NCI-H774 (cell line): ENCODE measurements around the gene ITGA2.

Source experiments
- DNase-seq: peaks from one replicate; lab custom pipeline; 2025; lab: John Stamatoyannopoulos, UW

ITGA2 gene

GRCh38 chr5:53055365-53055764, 66.2 kb downstream of the ITGA2 start:
- no peak for DNase-seq

GRCh38 chr5:53059281-53059680, 70.1 kb downstream of the ITGA2 start:
- DNase-seq: no peak

- no peak for DNase-seq
Measured at GRCh38 chr5:53063176-53063575, 74.0 kb downstream of the ITGA2 start.

GRCh38 chr5:53063791-53064190, 74.6 kb downstream of the ITGA2 start:
- no peak for DNase-seq

- DNase-seq: no peak
Measured at GRCh38 chr5:53066088-53066487, 76.9 kb downstream of the ITGA2 start.

- no peak for DNase-seq
Measured at GRCh38 chr5:53067641-53068040, 78.5 kb downstream of the ITGA2 start.

GRCh38 chr5:53068291-53068836, 79.2 kb downstream of the ITGA2 start:
- no peak for DNase-seq

- DNase-seq: no peak
Measured at GRCh38 chr5:53069626-53070025, 80.5 kb downstream of the ITGA2 start.

- no peak for DNase-seq
Measured at GRCh38 chr5:53071298-53071697, 82.1 kb downstream of the ITGA2 start.

GRCh38 chr5:53071738-53072137, 82.6 kb downstream of the ITGA2 start:
- DNase-seq: no peak

- no peak for DNase-seq
Measured at GRCh38 chr5:53073348-53073747, 84.2 kb downstream of the ITGA2 start.

GRCh38 chr5:53076014-53076583, 86.9 kb downstream of the ITGA2 start:
- DNase-seq: no peak

- DNase-seq: no peak
Measured at GRCh38 chr5:53080271-53080670, 91.1 kb downstream of the ITGA2 start.

GRCh38 chr5:53083927-53084326, 94.8 kb downstream of the ITGA2 start:
- DNase-seq: no peak

- DNase-seq: no peak
Measured at GRCh38 chr5:53084546-53085255, 95.5 kb downstream of the ITGA2 start.

GRCh38 chr5:53087171-53087570, 98.0 kb downstream of the ITGA2 start:
- DNase-seq: no peak

- no peak for DNase-seq
Measured at GRCh38 chr5:53087621-53088121, 98.5 kb downstream of the ITGA2 start.

GRCh38 chr5:53089481-53089991, 100.4 kb downstream of the ITGA2 start:
- DNase-seq: no peak

GRCh38 chr5:53090229-53090628, 101.1 kb downstream of the ITGA2 start:
- no peak for DNase-seq

- no peak for DNase-seq
Measured at GRCh38 chr5:53091289-53091688, 102.1 kb downstream of the ITGA2 start.

GRCh38 chr5:53092242-53092641, 103.1 kb downstream of the ITGA2 start:
- DNase-seq: no peak

GRCh38 chr5:53095217-53095616, 106.1 kb downstream of the ITGA2 start:
- no peak for DNase-seq

- peak; percentile 34 for DNase-seq
Measured at GRCh38 chr5:53095931-53096525, 106.9 kb downstream of the ITGA2 start.
